GM04504 (cell line): ENCODE results near the gene HDAC4.

Source experiments
- DNase-seq: peaks from one replicate; pipeline ENCODE4 v3.0.0-alpha.2; 2012; ENCODE audit warnings: low read depth

The HDAC4 gene

GRCh38 chr2:239106314-239106908 is 294.4 kb downstream of the HDAC4 start:
- peak; percentile 47 for DNase-seq

- no peak for DNase-seq
Observed at GRCh38 chr2:239105234-239105633, 295.6 kb downstream of the HDAC4 start.

- DNase-seq, result no peak
Observed at GRCh38 chr2:239104800-239105199, 296.0 kb downstream of the HDAC4 start.

GRCh38 chr2:239103125-239104098 is 297.4 kb downstream of the HDAC4 start:
- DNase-seq, result no peak

- no peak for DNase-seq
Observed at GRCh38 chr2:239102266-239102665, 298.6 kb downstream of the HDAC4 start.

- DNase-seq, result no peak
Observed at GRCh38 chr2:239101807-239102206, 299.0 kb downstream of the HDAC4 start.

GRCh38 chr2:239101071-239101470 is 299.7 kb downstream of the HDAC4 start:
- DNase-seq, result no peak

- DNase-seq, result no peak
Observed at GRCh38 chr2:239099474-239099873, 301.3 kb downstream of the HDAC4 start.

- no peak for DNase-seq
Observed at GRCh38 chr2:239098288-239098970, 302.4 kb downstream of the HDAC4 start.

GRCh38 chr2:239097428-239097696 is 303.5 kb downstream of the HDAC4 start:
- no peak for DNase-seq

- no peak for DNase-seq
Observed at GRCh38 chr2:239096676-239097427, 304.0 kb downstream of the HDAC4 start.

GRCh38 chr2:239095460-239096081 is 305.2 kb downstream of the HDAC4 start:
- no peak for DNase-seq

- no peak for DNase-seq
Observed at GRCh38 chr2:239094867-239095266, 306.0 kb downstream of the HDAC4 start.

- no peak for DNase-seq
Observed at GRCh38 chr2:239093952-239094351, 306.9 kb downstream of the HDAC4 start.

- DNase-seq, result no peak
Observed at GRCh38 chr2:239093542-239093941, 307.3 kb downstream of the HDAC4 start.

GRCh38 chr2:239092571-239093294 is 308.1 kb downstream of the HDAC4 start:
- DNase-seq, result no peak

- no peak for DNase-seq
Observed at GRCh38 chr2:239089884-239090283, 310.9 kb downstream of the HDAC4 start.

- DNase-seq, result no peak
Observed at GRCh38 chr2:239087046-239087710, 313.6 kb downstream of the HDAC4 start.

- no peak for DNase-seq
Observed at GRCh38 chr2:239086325-239087020, 314.3 kb downstream of the HDAC4 start.
